HG03064 (cell line): ENCODE data around the gene BCR.

ENCODE experiments used
- ATAC-seq: cut with Tn5 transposase; IDR thresholded peaks from one replicate; pipeline ENCODE4 v1.9.1; 2021; ENCODE audit warnings: low read depth; ENCODE audit not compliant: unreplicated experiment

The BCR gene

GRCh38 chr22:23193882-23194281 lies 13.6 kb downstream of the BCR start:
- ATAC-seq, result no peak

GRCh38 chr22:23196165-23196564 lies 15.9 kb downstream of the BCR start:
- ATAC-seq, result no peak

- no peak for ATAC-seq
Observed at GRCh38 chr22:23197836-23198235, 17.5 kb downstream of the BCR start.

GRCh38 chr22:23199159-23199558 lies 18.9 kb downstream of the BCR start:
- no peak for ATAC-seq

- no peak for ATAC-seq
Observed at GRCh38 chr22:23200898-23201297, 20.6 kb downstream of the BCR start.

DNA sequence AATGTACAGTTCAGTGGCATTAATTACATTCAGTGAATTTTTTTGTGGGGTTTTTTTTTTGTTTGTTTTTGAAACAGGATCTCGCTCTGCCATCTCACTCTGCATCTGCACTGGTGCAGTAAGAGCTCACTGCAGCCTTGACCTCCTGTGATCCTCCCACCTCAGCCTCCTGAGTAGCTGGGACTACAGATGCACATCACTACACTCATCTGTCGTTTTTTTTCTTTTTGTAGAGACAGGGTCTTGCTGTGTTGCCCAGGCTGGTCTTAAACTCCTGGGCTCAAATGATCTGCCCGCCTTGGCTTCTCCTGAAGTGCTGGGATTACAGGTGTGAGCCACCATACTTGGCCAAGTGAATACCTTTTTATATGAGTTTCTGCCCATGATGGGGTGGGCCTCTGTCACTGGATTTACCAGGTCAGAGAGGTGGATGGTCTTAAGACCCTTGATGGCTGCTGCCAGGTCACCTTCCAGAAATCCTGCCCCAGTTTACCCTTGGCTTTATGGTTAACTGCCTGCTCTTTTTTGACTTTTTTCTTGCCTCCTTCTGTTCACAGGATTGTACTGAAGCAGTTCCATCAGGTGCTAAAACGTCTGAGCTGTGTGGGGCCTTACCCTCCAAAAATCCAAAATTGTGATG lies 22.6 kb downstream of the BCR start:
- ATAC-seq, result no peak

GRCh38 chr22:23203452-23204124 lies 23.3 kb downstream of the BCR start:
- ATAC-seq, result no peak

- ATAC-seq, result no peak
Observed at GRCh38 chr22:23204125-23204488, 23.8 kb downstream of the BCR start.

DNA sequence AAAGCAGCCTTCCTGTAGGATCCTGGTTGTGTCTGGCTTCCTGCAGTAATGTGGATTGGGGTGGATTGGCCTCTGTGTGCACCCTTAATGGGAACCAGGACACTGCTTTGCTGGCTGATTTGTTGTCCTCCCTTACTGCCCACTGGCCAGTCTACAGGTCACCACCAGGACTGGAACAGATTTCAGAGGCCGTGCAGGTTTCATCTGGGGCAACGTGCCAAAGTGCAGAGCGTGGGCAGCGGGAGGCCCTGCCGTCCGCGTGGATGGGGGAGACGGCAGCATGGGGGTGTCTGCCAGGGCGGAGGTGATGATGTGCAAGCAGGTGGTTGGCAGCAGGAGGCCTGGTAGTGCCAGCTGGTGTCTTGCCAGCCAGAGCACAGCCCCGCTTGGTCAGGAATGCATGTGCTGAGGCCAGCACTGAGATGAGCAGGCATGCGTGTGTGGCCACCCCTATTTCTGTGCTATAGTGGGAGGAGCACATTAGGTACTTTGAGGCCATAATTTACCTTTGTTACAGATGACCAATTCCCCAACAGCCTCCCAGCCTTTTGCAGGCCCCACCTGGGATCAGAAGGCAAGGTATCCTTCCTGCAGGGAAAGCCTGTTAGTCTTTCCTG lies 24.3 kb downstream of the BCR start:
- no peak for ATAC-seq

DNA sequence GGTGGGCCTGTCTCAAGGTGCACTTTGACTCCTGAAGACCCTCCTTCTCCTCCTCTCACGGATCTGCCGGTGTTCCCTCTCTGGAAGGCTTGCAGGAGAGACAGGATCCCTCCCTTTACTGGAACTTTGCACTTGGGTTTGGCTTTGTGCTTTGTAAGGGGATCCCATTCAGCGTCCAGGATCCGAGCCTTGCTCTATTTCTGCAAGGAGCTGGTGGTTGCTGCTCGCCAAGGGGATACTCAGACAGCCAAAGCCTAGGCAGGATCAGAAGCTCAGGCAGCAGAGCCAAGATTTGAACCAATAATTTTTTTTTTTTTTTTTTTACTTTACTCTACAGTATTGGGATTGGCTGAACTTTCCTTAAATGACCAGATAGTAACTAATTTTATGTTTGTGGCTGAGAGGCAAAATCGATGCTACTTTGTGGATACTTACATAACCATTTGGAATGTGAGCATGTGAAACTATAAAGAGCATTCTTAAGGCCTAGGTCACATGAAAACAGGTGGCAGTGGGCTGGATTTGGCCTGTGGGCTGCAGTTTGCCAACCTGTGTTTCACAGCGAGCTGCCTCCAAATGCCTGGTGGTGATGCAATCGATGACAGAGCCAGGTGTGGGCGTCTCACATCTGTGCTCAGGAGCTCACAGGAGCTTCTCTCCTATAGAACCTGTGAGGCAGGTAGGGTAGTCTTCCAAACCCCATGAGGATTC lies 25.2 kb downstream of the BCR start:
- no peak for ATAC-seq

DNA sequence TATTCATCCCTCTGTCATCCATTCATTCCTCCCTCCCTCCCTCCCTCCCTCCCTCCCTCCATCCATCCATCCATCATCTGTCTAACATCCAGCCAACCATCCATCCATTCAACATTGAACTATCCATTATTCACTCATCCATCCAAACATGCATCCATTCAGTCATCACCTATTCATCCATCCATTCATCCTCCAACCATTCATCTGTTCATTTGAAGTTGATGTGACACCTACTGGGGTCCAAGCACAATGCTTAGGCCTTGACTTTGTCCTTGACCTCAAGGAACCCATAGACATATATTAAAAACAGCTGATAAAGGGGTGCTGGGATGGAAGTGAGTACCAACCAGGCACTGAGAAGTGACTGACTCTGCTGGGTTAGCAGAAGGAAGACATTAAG lies 26.6 kb downstream of the BCR start:
- no peak for ATAC-seq

DNA sequence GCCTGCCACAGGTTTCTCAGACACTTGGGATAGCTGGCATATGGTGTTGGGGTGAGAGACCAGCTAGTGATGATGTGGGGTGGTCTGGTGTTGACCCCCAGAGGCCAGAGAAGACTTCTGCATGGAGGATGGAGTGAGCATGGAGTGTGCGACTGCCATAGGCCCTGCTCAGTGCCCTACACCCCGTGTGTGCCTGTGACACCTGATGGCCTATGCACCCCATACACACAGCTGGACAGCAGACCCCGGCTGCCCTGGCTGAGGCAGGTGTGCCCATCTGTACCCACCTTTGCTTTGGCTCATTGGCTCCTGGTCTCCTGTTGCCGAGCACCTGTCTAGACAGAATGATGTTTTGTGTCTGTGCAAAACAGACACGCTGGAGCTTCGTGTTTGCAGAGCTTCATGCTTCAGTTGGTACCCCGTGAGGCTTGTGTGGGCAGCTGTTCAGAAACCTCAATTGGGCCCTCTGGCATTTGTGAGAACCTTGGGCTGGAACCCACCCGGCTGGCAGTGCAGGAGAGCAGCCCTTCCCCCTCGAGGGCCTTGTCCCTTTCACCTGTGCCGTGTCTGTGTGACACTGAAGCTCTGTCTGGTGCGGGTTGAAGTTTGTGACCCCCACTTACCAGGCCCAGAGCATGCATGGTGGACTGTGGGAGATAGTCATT lies 27.6 kb downstream of the BCR start:
- no peak for ATAC-seq

DNA sequence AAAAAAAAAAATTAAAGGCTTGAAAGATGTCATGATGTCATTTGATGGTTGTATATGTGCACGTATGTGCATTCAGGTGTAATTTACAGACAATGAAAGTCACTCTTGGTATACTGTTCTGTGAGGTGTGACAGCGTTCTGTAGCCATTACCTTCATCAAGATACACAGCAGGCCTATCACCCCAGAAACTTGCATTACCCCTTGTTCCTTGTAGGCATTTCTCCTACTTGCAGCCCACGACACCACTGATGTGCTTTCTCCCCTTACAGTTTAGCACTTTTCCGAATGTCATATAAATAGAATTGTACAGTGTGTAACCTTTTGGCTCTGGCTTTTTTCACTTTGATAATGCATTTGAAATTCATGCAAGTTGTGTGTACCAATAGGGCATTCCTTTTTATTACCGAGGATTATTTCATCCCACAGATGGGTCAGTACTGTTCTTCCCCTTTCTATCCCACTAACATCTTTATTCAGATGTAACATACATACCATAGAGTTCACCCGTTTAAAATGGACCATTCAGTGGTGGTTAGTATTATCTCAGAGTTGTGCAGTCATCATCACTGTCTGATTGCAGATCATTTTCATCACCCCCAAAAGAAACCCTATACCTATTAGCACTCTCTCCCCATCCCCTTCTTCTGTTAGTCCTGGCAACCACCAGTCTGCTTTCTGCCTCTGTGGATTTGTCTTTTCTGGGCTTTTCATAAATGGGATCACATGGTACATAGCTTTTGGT lies 30.3 kb downstream of the BCR start:
- no peak for ATAC-seq

DNA sequence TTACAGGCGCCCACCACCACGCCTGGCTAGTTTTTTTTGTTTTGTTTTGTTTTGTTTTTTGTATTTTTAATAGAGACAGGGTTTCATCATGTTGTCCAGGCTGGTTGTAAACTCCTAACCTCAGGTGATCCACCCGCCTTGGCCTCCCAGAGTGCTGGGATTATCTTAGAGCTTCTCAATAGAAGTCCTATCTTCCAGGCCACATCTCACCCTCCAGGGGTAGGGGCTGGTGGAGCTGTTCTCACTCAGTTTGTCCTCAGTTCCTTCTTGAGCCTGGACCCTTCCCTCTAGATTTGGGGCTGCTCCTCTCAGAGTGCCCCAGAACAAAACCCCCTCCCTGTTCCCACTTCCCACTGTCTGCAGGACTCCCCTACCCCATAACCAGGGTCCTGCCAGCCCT lies 31.3 kb downstream of the BCR start:
- ATAC-seq, result no peak

DNA sequence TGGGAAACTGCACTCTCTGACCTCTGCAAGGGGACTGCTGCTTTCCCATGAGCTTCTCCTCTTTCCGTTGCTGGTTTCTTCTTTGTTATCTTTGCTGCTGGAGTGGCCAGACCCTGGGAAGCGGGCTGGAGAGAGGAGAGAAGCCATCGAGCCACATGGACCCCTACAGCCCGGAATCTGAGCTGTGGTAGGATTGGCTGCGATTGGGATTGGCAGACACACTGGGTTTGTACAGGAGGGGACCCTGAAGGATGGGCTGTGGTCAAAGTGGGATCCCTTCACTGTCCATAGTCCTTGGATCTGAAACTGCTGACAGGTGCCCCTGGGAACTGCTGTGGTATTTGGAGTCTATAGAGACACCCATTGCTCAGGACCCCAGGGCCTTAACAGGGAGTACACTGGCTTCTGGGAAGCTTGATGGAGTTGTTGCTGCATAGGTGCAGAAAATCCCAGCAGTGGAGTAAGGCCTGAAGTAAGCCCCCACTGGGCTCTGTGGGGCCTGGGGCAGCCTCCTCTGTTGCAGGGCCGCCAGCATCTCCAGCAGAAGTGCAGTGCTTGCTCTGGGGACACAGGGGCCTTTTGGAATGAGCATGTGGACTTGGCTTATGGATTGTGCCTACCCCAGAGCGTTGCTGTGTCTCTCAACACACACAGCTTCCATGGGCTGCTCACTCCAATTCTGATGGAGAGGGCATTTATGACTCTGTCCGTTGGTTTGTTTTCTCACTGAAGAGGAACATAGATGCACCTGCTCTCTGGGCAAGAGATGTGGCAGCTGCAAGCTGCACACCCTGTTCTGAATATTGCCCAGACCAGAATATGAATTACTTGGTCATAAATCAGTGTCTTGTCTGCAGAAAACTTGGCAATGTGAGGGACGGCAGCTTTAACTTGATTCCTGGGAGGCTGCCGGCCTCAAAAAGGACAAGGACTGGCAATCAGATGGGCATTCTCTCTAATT lies 32.0 kb downstream of the BCR start:
- no peak for ATAC-seq

DNA sequence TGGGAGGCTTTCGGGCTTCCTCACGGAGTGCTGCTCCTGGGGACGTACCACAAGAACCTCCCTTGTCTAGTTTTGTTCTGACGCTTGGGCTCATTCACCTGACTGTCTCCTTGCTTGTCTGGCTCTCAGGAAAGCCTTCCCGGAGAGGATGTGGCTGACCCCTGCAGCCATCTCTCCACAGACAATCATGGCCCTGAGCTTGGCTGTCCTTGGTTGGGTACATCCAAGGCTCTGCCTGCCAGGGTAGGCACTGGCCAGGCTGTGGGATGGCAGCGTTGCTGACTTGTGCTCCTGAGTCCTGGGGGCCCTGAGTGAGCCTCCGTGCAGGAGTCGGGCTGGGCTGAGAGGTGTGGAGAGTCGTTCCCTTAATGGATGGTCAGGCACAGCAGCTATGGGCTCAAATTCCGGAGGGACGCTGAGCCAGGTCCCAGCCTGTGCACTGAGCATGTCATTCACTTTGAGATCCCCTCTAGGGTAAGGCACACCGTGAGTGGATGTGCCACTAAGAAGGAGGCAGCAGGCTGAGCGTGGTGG lies 32.8 kb downstream of the BCR start:
- ATAC-seq, result no peak

GRCh38 chr22:23213581-23214334 lies 33.4 kb downstream of the BCR start:
- no peak for ATAC-seq

- ATAC-seq, result no peak
Observed at GRCh38 chr22:23214398-23214797, 34.1 kb downstream of the BCR start.
